Stimulated activated CD8-positive, alpha-beta memory T cell treated with anti-CD3 and anti-CD28 coated beads, Interleukin-4, amount 100 ng/mL, for 4 hours (primary cell): ENCODE measurements around the gene STRN4.
A peak's percentile ranks its signal among the peaks of the same experiment; 100 is the strongest.
"Not testable (repeated sequence)": the region's sequence is repeated elsewhere in the genome, so short reads cannot be mapped to it uniquely, and the experiment has no call there.

ENCODE experiments used
- DNase-seq, 2 donors: peaks; one replicate each; pipeline ENCODE4 v3.0.0-alpha.2; 2020; ENCODE audit warnings: low read depth in 2 of 2, low spot score in 1 of 2

The STRN4 gene

GRCh38 chr19:46746281-46747057 lies at the start of gene STRN4:
TSS of gene STRN4 (minus strand) at chr19:46746450. CDS start at chr19:46746430, 20 bp downstream.
- DNase-seq, result no peak

GRCh38 chr19:46791944-46792343 lies 45.7 kb upstream of the STRN4 start:
- DNase-seq, result no peak

- no peak for DNase-seq
Observed at GRCh38 chr19:46789371-46789770, 43.1 kb upstream of the STRN4 start.

GRCh38 chr19:46788968-46789338 lies 42.7 kb upstream of the STRN4 start:
- DNase-seq, result no peak

GRCh38 chr19:46788262-46788967 lies 42.2 kb upstream of the STRN4 start, which contains the start of gene SLC1A5:
TSS of gene SLC1A5 (minus strand) at chr19:46788594. CDS start at chr19:46787965, 629 bp downstream.
- peak; percentile 98 to 99 for DNase-seq

- DNase-seq, result no peak
Observed at GRCh38 chr19:46787331-46788261, 41.3 kb upstream of the STRN4 start.

- DNase-seq, result no peak
Observed at GRCh38 chr19:46787040-46787330, 40.7 kb upstream of the STRN4 start.

GRCh38 chr19:46786236-46787039 lies 40.2 kb upstream of the STRN4 start:
- DNase-seq, result peak; percentile 74 to 81

- DNase-seq, result no peak
Observed at GRCh38 chr19:46785980-46786235, 39.7 kb upstream of the STRN4 start.

- no peak for DNase-seq
Observed at GRCh38 chr19:46785054-46785979, 39.1 kb upstream of the STRN4 start.

- peak in 1 of 2 donors; percentile 47 for DNase-seq
Observed at GRCh38 chr19:46784262-46785053, 38.2 kb upstream of the STRN4 start.

GRCh38 chr19:46783670-46784069 lies 37.4 kb upstream of the STRN4 start:
- no peak for DNase-seq

GRCh38 chr19:46782355-46783019 lies 36.2 kb upstream of the STRN4 start:
- DNase-seq, result no peak

GRCh38 chr19:46777956-46778645 lies 31.9 kb upstream of the STRN4 start:
- DNase-seq, result not testable (repeated sequence)

- DNase-seq, result no peak
Observed at GRCh38 chr19:46776927-46777911, 31.0 kb upstream of the STRN4 start.

GRCh38 chr19:46775642-46776258 lies 29.5 kb upstream of the STRN4 start:
- DNase-seq, result no peak
